IMR-90 (cell line): ENCODE data around the gene RTP4. TPM values are rescaled to one million over a fixed set of nuclear protein-coding genes. Genes with fewer than 3 reads are reported as not detected.

ENCODE experiments used
- ATAC-seq: fragments of 200-7000 bp; cut with Tn5 transposase; 2 replicates; pipeline ENCODE4 v1.9.1; 2020; ENCODE audit warnings: low read depth, mild to moderate bottlenecking, moderate library complexity
- BruUV-seq: library from RNA; stranded (reverse); fragments of 400-500 nt; replicated peaks from 2 replicates; lab custom pipeline; 2021; lab: Mats Ljungman, UMichigan
- CTCF ChIA-PET: fragments of 300-600 bp; formaldehyde crosslinking; extraction: SDS; loops from one replicate; lab custom pipeline; 2021; ENCODE audit warnings: antibody characterized with exemption; lab: Yijun Ruan, JAX
- POLR2A ChIA-PET: fragments of 300-600 bp; sonication (Branson Sonifier 250); formaldehyde crosslinking; loops from one replicate; lab custom pipeline; 2022; ENCODE audit warnings: antibody characterized with exemption; ENCODE audit not compliant: unreplicated experiment; lab: Charles Lee
- DNase-seq: peaks from one replicate; pipeline ENCODE4 v3.0.0; 2013
- H2AFZ ChIP-seq: replicated peaks from 2 replicates; pipeline ENCODE3; 2013; ENCODE audit warnings: low read length, mild to moderate bottlenecking; ENCODE audit not compliant: poor library complexity
- H2AK5ac ChIP-seq: 2 replicates; pipeline ENCODE4 v1.6.1; 2013; ENCODE audit warnings: low read depth, low read length, inconsistent platforms
- H2AK9ac ChIP-seq: replicated peaks from 2 replicates; pipeline ENCODE3; 2013; ENCODE audit warnings: mild to moderate bottlenecking, low read depth, low read length, moderate library complexity; ENCODE audit not compliant: poor library complexity
- H2BK120ac ChIP-seq: 2 replicates; pipeline ENCODE4 v1.6.1; 2013; ENCODE audit warnings: low read depth, low read length, inconsistent platforms
- H2BK15ac ChIP-seq: 3 replicates; pipeline ENCODE4 v1.6.1; 2013; ENCODE audit warnings: low read depth, low read length, inconsistent platforms
- H2BK20ac ChIP-seq: 2 replicates; pipeline ENCODE4 v1.6.1; 2013; ENCODE audit warnings: low read depth, mild to moderate bottlenecking, inconsistent platforms, low read length, moderate library complexity
- H2BK5ac ChIP-seq: 2 replicates; pipeline ENCODE4 v1.6.1; 2013; ENCODE audit warnings: mild to moderate bottlenecking, low read depth, low read length, inconsistent platforms; ENCODE audit not compliant: poor library complexity, severe bottlenecking
- H3K14ac ChIP-seq: replicated peaks from 2 replicates; pipeline ENCODE4 v1.6.1; 2013; ENCODE audit warnings: low read depth, low read length, inconsistent platforms
- H3K18ac ChIP-seq: 2 replicates; pipeline ENCODE4 v1.6.1; 2013; ENCODE audit warnings: low read depth, low read length, control low read depth
- H3K23ac ChIP-seq: 2 replicates; pipeline ENCODE4 v1.6.1; 2013; ENCODE audit warnings: low read depth, low read length, inconsistent platforms
- H3K27ac ChIP-seq: 2 replicates; pipeline ENCODE4 v1.5.1; 2013; ENCODE audit warnings: mild to moderate bottlenecking, control low read depth, low read length; ENCODE audit not compliant: insufficient read depth
- H3K27me3 ChIP-seq: 2 replicates; pipeline ENCODE4 v1.6.1; 2013; ENCODE audit warnings: low read length; ENCODE audit not compliant: control insufficient read depth, insufficient read depth
- H3K36me3 ChIP-seq: 2 replicates; pipeline ENCODE4 v1.6.1; 2013; ENCODE audit warnings: low read length, mixed read lengths; ENCODE audit not compliant: control insufficient read depth, insufficient read depth
- H3K4ac ChIP-seq: 2 replicates; pipeline ENCODE4 v1.6.1; 2013; ENCODE audit warnings: low read depth, low read length, inconsistent platforms
- H3K4me1 ChIP-seq: 2 replicates; pipeline ENCODE4 v1.6.1; 2013; ENCODE audit warnings: low read length, mixed read lengths; ENCODE audit not compliant: control insufficient read depth, insufficient read depth
- H3K4me2 ChIP-seq: 2 replicates; pipeline ENCODE4 v1.6.1; 2013; ENCODE audit warnings: low read depth, mild to moderate bottlenecking, control low read depth, low read length, moderate library complexity
- H3K4me3 ChIP-seq: 2 replicates; pipeline ENCODE4 v1.5.1; 2013; ENCODE audit warnings: low read depth, mild to moderate bottlenecking, control low read depth, low read length, moderate library complexity; ENCODE audit not compliant: insufficient read depth
- H3K56ac ChIP-seq: 2 replicates; pipeline ENCODE4 v1.6.1; 2013; ENCODE audit warnings: low read length, inconsistent platforms; ENCODE audit not compliant: insufficient read depth; ENCODE audit errors: extremely low read depth
- H3K79me1 ChIP-seq, 2 experiments: 2 replicates each; pipeline ENCODE4 v1.6.1; 2013; ENCODE audit warnings: low read length in 2 of 2, inconsistent platforms in 1 of 2, low read depth in 1 of 2
- H3K9ac ChIP-seq: 2 replicates; pipeline ENCODE4 v1.6.1; 2013; ENCODE audit warnings: low read depth, low read length, control low read depth
- H3K9me1 ChIP-seq: 2 replicates; pipeline ENCODE4 v1.6.1; 2013; ENCODE audit warnings: low read length, inconsistent platforms; ENCODE audit not compliant: insufficient read depth
- H3K9me3 ChIP-seq: 2 replicates; pipeline ENCODE4 v1.6.1; 2013; ENCODE audit warnings: low read length; ENCODE audit not compliant: control insufficient read depth, insufficient read depth
- H4K20me1 ChIP-seq: 2 replicates; pipeline ENCODE4 v1.6.1; 2013; ENCODE audit warnings: low read length, inconsistent platforms; ENCODE audit not compliant: insufficient read depth
- H4K5ac ChIP-seq: 2 replicates; pipeline ENCODE4 v1.6.1; 2013; ENCODE audit warnings: mild to moderate bottlenecking, low read depth, low read length, control low read depth
- H4K8ac ChIP-seq, 2 experiments: 2 replicates each; pipeline ENCODE4 v1.6.1; 2013; ENCODE audit warnings: low read depth in 2 of 2, low read length in 2 of 2, control low read depth in 1 of 2, inconsistent platforms in 1 of 2
- H4K91ac ChIP-seq: 2 replicates; pipeline ENCODE4 v1.6.1; 2013; ENCODE audit warnings: low read depth, low read length, inconsistent platforms; ENCODE audit not compliant: insufficient read depth
- CEBPB ChIP-seq: IDR thresholded peaks from 2 replicates; pipeline ENCODE4 v1.6.1; 2012; ENCODE audit warnings: low read depth, low read length, improper control_type of control experiment
- POLR2A ChIP-seq: IDR thresholded peaks from 2 replicates; pipeline ENCODE4 v1.6.1; 2012; ENCODE audit warnings: mild to moderate bottlenecking, low read depth, low read length
- WGBS, 2 experiments: methylation state at CpG; one replicate each; pipeline versions ENCODE4 v1.1.5 to v1.1.7; 2013; ENCODE audit warnings: missing lambda C conversion rate in 2 of 2; ENCODE audit not compliant: insufficient read length in 1 of 2; ENCODE audit errors: extremely low coverage in 2 of 2; 5-methylcytosine and 5-hydroxymethylcytosine counted together
- dilution Hi-C: fragments of 300-500 bp; cut with HindIII; formaldehyde crosslinking; loops from one replicate; pipeline ENCODE4 v1.14.3; 2018; ENCODE audit warnings: low sequenced_read_pairs; ENCODE audit not compliant: unreplicated experiment
- in situ Hi-C: fragments of 300-500 bp; cut with MboI; formaldehyde crosslinking; loops from 3 replicates; pipeline ENCODE4 v1.14.3; 2019; ENCODE audit warnings: low sequenced_read_pairs, inconsistent platforms, mixed read lengths
- intact Hi-C: fragments of 100-400 bp; cut with micrococcal nuclease; formaldehyde crosslinking; loops from 2 replicates; pipeline ENCODE4 v1.10.0; 2022
- polyA plus RNA-seq, 3 experiments: library from polyadenylated mRNA; depleted of rRNA; stranded (reverse); fragments of >200 nt; gene quantifications; 2 replicates each; pipeline ENCODE4 v1.2.3, GENCODE V29; 2012; ENCODE audit warnings: low replicate concordance in 1 of 3
- total RNA-seq: library from RNA; depleted of rRNA; stranded (reverse); fragments of >200 nt; gene quantifications from 2 replicates; pipeline ENCODE4 v1.2.3, GENCODE V29; 2012

RTP4 gene
- total and polyA plus RNA-seq, 2 of the 4 experiments (the other 2 are of a cell fraction): not detected

GRCh38 chr3:187334904-187335303, 33.3 kb upstream of the RTP4 start:
- Histone ChIP-seq H4K20me1 (no peaks in the 10 kb centered on the region), H3K4me2 (no peak overlapping the region), H3K9me3 (no peaks in the 10 kb centered on the region; the same call in 1 of the 2 replicates), H2BK15ac (no peak overlapping the region), H3K27ac (no peak overlapping the region), H3K4me3 (no peak overlapping the region), H4K5ac (no peak overlapping the region), H3K14ac (no peak overlapping the region), H4K91ac (no peak overlapping the region), H2BK20ac (no peak overlapping the region), H3K4ac (no peak overlapping the region), H3K56ac (no peak overlapping the region), H2BK120ac (no peak overlapping the region), H3K18ac (no peak overlapping the region), H2BK5ac (no peak overlapping the region), H3K79me1 (no peaks in the 10 kb centered on the region), H3K4me1 (no peaks in the 10 kb centered on the region), H2AFZ (no peak overlapping the region), H3K9me1 (no peaks in the 10 kb centered on the region), H2AK5ac (no peak overlapping the region), H3K23ac (no peak overlapping the region), H2AK9ac (no peak overlapping the region), H3K36me3 (no peaks in the 10 kb centered on the region), H4K8ac (no peak overlapping the region), H3K9ac (no peak overlapping the region), H3K27me3 (peaks cover 18% of the 10 kb centered on the region)
- no peak for DNase-seq
- CTCF ChIA-PET: interaction anchor here (1.7 kb wide), 1 partner anchor 15 kb away, joined by 4 read pairs; no protein-coding TSS in a partner anchor
- TF ChIP-seq POLR2A: no peak
- no peak for TF ChIP-seq CEBPB
- dilution Hi-C loops: no loop called here
- in situ Hi-C loops: no loop called here
- 90% methylated on average over 4 of the region's 4 CpGs; no CpG with 5 or more reads in 1 of the 2 experiments for WGBS, 2 experiments
- intact Hi-C loops: no loop called here
- no peak for ATAC-seq
- POLR2A ChIA-PET: no interaction called here
- no TSS peak for BruUV-seq
